ENCODE data around the gene VWF.
"Not testable (repeated sequence)": the region's sequence is repeated elsewhere in the genome, so short reads cannot be mapped to it uniquely, and the experiment has no call there.

The VWF gene

DNA sequence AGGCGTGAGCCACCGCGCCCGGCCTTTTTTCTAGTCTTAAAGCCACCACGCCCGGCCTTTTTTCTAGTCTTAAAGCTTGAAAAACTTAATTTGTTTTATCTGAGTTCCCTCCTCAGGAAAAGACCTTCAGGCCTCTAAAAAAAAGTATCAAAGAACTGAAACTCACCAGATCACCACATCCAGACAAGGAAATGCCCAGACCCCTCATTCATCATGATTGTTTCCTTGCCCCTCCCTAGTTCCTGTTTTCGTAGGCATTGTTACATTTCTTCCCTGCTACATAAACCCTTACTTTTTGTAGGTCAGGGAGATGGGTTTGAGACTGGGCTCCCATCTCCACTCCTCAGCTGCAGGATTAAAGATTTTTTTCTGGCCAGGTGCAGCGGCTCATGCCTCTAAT lies 21.1 kb upstream of the VWF start:
- DNase-seq (ENCODE audit: low read depth in 2 of 2) = no peak

GRCh38 chr12:6143303-6143675 lies 18.8 kb upstream of the VWF start:
- no peak for DNase-seq (ENCODE audit: low read depth in 2 of 2)

GRCh38 chr12:6142368-6143302 lies 18.2 kb upstream of the VWF start:
- not testable (repeated sequence) for DNase-seq (ENCODE audit: low read depth in 2 of 2)

DNA sequence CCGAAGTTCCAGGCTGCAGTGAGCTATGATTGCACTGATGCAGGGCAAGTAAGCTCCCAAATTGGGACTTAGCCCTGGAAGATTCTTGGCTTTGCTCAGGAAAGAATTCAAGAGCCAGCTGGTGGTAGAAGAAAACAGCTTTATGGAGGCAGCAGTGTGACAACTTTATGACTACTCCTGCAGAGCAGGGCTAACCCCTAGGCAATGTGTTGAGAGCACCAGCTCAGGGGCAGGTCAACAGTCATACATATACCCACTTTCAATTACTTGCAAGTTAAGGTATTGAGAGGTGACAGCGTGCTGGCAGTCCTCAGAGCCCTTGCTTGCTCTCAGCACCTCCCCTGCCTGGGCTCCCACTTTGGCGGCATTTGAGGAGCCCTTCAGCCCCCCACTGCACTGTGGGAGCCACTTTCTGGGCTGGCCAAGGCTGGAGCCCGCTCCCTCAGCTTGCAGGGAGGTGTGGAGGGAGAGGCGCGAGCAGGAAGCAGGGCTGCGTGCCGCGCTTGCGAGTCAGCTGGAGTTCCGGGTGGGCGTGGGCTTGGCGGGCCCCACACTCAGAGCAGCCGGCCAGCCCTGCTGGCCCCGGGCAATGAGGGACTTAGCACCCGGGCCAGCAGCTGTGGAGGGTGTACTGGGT lies 17.4 kb upstream of the VWF start:
- DNase-seq (ENCODE audit: low read depth in 2 of 2) = not testable (repeated sequence)

DNA sequence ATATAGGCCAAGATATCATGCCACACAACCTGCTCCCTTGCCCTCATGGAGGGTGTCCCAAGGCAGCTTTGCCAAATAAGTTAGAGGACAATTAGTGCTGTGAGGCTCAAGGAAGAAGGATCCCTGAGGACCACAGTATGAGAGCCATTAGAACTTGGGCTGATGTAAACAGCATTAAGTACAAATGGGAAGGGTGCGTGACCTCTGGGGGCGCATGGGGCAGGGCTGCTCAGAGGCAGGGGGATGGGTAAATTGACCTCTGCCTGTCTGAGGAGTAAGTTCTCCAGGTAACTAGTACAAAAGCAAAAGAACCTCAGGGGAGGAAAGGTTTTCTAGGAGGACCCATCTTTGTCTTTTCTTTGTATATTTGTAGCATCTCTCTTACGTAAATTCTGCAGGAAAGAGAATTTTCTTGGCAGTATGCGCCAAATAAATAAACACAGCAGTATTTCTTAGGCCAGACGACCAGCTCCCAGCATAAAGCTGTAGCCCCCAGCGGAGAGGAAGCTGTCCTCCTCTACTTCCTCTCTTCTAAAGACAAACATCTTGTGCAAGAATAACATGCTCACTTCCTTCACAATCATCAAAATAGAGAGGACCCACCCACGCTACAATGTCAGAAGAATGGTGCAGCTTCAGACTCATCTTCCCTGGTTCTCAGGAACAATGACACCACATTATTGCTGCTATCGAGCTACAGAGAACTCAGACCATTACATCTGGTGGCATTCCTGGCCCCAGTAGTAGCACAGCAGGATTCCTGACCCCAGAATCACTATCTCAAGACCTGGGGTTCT lies 16.4 kb upstream of the VWF start:
- no peak for DNase-seq (ENCODE audit: low read depth in 2 of 2)

DNA sequence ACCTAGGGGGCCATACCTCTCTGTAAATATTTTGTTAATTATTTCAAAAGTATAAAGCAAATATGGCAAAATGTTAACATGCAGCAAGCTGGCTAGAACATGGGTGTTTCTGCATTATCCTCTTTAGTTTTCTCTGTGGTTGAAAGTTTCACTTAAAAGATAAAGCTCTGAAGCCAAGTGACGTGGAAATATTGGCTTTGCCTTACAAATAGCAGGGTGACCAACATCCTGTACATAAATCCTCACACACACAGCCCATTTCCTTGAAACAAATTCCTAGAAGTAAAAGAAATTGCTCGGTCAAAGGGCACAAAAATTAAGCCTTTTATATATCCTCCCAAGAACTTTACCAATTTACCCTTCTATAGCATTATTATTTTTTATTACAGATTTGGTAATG lies 10.6 kb upstream of the VWF start:
- no peak for DNase-seq (ENCODE audit: low read depth in 2 of 2)

- DNase-seq (ENCODE audit: low read depth in 2 of 2) = no peak
Observed at GRCh38 chr12:6133642-6134041, 9.2 kb upstream of the VWF start.

GRCh38 chr12:6132496-6132895 lies 8.0 kb upstream of the VWF start:
- DNase-seq (ENCODE audit: low read depth in 2 of 2) = no peak

DNA sequence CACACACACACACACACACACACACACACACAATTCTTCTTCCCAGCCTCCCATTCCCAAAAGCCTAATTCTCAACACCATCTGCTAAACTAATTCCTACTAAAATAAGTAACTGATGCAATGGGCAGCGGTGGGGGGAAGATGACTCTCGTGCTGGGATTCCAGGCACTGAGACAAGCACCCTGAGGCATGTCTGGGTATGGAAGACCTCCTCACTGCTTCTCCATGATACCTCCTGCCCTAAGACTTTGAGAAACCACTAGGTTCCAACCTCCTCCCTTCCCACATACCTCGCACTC lies 789 bp upstream of the VWF start:
- DNase-seq (ENCODE audit: low read depth in 2 of 2) = no peak

DNA sequence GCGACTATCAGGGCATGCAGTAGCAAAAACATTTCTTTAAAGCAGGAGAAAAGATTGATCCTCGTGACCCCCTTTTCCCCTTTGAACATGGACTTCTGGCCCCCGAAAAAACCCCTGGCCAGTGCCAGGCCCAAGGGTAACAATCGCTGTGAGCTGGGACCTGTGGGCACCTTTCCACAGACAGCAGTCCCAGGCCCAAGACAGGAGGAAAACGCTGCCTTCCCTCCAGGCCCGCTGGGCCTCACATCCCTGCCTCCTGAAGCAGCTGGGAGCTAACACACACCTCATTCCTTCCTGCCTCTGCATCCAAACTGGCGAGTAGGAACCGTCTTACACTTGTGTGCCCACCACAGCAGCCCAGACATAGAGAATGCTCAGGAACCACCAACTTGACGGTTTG lies 1.2 kb downstream of the VWF start:
- no peak for DNase-seq (ENCODE audit: low read depth in 2 of 2)

DNA sequence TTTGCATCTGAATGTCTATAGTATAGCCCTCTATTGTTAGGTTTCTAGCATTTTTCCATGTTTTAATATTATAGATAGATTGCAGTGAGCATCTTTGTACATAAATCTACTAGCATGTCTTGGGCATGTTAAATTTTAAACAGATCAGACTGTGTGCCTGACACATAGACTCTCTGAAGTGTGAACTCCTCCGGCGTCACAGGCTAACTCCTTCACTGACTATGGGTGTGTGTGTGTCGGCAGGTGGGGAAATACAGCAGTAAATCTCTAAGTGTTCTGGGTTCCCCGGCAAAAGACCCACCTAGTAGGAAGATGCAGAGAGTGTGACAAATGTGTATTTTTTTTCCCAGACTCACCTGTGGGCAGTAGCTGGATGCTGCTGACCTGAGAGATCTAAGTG lies 2.3 kb downstream of the VWF start:
- no peak for DNase-seq (ENCODE audit: low read depth in 2 of 2)

DNA sequence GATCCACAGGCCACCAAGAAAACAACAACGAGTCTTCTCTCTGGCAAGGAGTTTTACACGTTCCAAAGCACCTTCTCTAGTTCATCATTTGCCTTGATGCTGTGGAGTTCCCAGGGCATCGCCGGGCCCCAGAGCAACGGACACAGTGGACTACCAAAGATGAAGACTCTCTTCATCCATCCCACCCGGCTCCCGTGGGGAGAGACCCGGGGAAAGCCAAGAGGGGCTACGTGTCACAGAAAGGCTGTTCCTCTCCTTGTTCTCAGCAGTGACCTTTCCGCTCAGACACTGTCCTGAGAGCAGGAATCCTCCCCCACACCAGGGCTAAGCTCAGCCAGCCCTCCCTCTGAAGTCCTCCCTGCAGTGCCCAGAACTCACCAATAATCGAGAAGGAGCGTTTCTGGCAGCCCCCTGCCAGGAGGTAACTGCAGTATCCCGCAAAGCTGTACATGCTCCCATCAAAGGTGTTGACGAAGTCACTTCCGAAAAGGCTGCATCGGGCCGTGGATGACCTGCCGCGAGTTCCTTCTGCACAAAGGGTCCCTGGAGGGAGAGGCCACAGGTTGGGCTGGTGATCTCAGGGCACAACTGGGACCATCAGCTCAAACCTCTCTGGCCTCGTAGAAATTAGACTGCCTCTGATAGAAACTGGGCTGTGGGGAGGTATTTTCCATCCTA lies 3.5 kb downstream of the VWF start:
- no peak for DNase-seq (ENCODE audit: low read depth in 2 of 2)

- DNase-seq (ENCODE audit: low read depth in 2 of 2) = no peak
Observed at GRCh38 chr12:6118891-6119568, 5.4 kb downstream of the VWF start.

- DNase-seq (ENCODE audit: low read depth in 2 of 2) = no peak
Observed at GRCh38 chr12:6116471-6117021, 7.9 kb downstream of the VWF start.

- DNase-seq (ENCODE audit: low read depth in 2 of 2) = no peak
Observed at GRCh38 chr12:6115389-6115788, 9.1 kb downstream of the VWF start.

GRCh38 chr12:6114476-6114870 lies 10.0 kb downstream of the VWF start:
- DNase-seq (ENCODE audit: low read depth in 2 of 2) = no peak

DNA sequence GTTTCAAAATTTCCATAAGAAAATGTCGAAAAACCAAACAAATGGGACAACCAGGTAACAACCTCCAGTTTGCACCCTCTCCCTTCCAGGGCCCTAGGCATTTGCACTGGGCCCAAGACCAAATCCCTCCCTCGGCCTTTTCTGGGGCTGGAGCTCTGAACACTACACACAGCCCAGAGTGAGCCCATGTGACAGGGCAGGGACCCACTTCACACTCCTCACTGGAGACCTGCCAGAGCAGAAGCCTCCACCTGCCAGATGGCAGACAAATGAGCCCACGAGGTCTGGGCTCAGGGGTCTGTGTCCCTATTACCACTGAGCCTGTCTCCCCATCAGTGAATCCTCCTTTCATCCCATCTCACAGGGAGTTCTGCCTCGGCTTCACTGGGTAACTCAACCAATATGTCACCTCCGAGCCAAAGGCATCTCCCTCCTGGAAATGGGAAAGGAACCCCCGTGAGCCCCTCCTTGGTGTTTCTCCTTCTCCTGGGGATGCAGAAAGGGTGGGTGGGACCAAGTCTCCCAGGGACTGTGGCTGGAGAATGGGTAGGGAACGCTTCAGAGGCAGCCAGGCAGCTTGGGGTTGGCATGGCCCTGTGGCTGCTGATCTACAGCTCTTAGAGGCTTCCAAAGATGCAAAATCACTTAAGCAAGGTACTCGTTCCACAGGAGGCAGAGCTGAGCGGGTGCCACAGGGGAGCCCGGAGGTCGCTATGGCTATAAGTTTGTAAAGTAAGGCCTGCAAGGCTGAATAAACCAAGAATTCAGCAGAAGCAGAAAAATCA lies 10.6 kb downstream of the VWF start:
- no peak for DNase-seq (ENCODE audit: low read depth in 2 of 2)

- no peak for DNase-seq (ENCODE audit: low read depth in 2 of 2)
Observed at GRCh38 chr12:6112004-6112403, 12.5 kb downstream of the VWF start.

DNA sequence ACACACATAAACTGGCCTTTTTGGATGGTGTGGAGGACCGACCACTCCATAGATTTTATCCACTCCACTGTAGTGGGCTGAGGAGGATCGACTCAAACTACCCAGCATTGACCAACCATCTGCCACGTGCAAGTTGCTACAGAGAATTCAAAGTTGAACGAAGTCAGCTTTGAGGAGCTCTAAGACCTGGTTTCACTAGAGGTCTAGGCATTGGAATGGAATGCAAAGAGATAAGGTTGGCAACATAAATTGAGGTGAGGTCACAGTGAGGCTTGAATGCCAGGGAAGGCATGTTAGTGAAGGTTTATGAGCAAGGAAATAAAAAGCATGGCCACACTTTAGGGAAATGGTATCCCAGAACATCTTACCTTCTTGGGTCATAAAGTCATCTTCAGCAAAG lies 14.5 kb downstream of the VWF start:
- DNase-seq (ENCODE audit: low read depth in 2 of 2) = no peak

DNA sequence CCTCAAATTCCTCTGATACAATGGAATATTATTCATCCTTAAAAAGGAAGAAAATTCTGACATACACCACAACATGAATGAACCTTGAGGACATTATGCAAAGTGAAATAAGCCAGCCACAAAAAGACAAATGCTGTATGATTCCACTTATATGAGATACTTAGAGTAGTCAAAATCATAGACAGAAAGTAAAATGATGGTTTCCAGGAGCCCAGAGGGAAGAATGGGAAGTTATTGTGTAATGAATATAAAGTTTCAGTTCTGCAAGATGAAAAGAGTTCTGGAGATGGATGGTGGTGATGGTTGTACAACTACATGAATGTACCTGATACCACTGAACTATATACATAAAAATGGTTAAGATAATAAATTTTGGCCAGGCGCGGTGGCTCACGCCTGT lies 18.3 kb downstream of the VWF start:
- DNase-seq (ENCODE audit: low read depth in 2 of 2) = no peak

DNA sequence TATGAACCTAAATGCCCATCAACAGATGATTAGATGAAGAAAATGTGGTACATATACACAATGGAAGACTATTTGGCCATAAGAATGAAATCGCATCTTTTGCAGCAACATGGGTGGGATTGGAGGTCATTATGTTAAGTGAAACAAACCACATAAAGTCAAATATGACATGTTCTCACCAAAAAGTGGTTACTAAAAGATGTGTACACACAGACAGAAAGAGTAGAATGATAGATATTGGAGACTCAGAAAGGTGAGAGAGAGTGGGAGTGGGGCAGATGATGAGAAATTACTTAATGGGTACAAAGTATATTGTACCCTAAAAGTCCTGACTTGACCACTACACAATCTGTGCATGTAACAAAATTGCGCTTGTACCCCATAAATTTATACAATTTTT lies 19.6 kb downstream of the VWF start:
- no peak for DNase-seq (ENCODE audit: low read depth in 2 of 2)
